ENCODE results near the gene TTLL12.
A peak's percentile ranks its signal among the peaks of the same experiment; 100 is the strongest.

Gene TTLL12

DNA sequence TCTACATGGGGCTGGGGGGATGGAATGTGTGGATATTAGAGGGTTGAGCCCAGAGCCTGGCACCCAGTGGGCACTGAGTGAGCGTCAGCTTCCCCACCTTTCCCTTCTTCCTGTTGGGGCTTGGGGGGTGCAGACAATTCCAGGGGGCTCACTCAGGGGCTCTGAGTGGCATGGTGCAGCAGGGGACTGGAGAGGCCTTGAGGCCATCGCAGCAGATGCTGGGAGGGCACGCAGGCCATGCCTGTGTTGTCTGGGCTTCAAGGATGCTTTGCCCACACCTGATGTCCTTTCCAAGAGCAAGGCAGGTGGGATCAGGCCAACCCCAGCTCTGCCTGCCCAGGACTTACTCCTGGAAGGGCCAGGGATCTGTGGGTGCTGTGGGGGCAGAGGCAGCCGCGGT is 11.2 kb upstream of the TTLL12 start:
- DNase-seq, result no peak

DNA sequence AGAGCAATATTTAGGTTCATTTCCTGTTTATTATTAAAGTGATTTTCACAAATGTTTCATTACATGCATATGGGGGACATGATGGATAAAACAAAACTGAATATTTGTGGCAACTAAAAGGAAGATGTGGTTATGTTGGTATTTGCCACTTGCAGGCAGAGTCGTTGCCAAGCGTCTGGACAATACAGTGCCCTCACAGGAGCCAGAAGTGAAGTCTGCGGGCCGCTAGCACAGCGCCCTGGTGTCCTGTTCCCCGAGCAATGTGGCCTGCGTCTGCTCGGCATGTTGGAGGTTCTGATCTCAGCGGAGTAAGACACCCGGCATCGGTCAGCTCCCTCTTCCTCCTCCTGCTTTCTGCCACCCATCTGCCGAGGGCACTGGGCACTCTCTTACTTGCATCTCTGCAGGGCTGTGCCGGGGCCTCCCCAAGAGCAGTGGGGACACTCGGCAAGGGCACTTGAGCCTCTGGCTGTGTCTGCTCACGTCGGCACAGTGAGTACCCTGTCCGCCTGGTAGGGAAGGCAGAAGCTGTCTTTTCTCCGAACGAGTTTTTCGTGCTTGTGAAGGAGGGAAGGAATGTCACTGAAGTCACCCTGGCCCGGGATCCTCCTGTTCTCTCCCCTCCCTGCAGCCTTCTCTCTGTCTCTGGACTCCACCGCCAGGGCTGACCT is 10.5 kb upstream of the TTLL12 start:
- no peak for DNase-seq

GRCh38 chr22:43191831-43192230 is 4.9 kb upstream of the TTLL12 start:
- DNase-seq, result no peak

DNA sequence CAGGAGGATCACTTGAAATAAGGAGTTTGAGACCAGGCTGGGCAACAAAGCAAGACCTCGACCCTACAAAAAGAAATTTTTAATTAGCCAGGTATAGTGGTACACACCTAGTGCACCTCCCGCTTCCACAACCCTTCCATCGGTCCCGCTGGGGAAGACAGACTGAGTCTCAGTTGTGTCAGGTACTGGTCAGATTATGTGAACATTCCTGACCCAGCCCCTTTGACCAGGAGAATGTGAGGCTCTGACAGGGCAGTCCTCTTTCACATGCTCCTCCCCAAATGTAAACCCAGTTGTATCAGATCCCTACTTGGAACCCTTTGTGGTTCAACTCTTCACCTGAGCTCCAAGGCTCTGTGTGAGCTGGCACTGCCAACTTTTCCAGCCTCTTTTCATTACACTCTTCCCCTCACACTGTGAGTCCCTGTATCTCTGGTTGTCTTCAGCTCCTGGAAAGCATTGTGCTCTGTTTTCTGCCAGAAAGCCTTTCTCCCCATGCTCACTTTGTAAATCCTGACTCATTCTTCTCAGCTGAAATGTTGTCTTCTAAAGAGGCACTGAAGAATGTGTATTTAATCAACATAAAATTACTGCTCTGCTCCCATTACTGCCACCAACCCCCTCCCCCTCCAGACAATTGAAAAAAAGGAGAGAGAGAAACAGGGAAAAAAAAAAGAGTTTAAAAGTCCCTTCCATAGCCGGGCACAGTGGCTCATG is 2.1 kb upstream of the TTLL12 start:
- DNase-seq, result no peak

DNA sequence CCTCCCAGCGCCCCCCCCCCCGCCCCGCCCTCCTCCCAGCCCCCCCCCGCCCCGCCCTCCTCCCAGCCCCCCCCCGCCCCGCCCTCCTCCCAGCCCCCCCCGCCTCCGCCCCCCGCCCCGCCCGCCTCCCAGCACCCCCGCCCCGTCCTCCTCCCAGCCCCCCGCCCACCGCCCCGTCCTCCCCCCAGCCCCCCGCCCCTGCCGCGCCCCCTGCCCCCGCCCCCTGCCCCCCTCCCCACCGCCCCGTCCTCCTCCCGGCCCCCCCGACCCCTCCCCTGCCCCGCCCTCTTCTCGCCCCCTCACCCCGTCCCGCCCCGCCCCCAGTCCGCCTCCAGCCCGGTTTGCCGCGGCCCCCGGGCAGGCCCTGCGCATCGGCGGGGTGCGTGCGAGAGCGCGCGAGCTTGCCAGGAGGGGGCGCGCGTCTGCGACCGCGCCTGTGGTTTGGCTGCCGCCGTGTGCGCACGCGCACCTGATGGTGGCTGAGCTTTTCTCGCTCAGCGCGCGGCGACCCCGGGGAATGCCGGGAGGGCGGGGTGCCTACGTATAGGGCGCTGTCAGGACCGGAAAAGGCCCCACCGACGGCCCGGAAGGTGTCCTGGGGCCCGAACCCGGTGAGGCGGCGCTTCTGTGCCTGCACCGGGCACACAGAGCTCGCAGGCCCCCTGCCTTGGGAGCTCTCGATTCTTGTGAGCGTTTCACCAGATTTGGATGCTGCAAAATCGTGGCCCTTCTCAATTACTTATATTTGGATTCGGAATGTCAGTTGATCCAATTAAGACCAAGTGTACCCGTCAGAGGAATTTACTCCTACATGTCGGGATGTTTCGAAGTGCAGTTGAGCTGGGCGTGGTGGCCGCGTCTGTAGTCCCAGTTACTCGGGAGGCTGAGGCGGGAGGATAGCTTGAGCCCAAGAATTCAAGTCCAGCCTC is 501 bp upstream of the TTLL12 start:
- peak; percentile 79 to 87 for DNase-seq

- DNase-seq, result no peak
Measured at GRCh38 chr22:43185860-43186261, 1.1 kb downstream of the TTLL12 start.

DNA sequence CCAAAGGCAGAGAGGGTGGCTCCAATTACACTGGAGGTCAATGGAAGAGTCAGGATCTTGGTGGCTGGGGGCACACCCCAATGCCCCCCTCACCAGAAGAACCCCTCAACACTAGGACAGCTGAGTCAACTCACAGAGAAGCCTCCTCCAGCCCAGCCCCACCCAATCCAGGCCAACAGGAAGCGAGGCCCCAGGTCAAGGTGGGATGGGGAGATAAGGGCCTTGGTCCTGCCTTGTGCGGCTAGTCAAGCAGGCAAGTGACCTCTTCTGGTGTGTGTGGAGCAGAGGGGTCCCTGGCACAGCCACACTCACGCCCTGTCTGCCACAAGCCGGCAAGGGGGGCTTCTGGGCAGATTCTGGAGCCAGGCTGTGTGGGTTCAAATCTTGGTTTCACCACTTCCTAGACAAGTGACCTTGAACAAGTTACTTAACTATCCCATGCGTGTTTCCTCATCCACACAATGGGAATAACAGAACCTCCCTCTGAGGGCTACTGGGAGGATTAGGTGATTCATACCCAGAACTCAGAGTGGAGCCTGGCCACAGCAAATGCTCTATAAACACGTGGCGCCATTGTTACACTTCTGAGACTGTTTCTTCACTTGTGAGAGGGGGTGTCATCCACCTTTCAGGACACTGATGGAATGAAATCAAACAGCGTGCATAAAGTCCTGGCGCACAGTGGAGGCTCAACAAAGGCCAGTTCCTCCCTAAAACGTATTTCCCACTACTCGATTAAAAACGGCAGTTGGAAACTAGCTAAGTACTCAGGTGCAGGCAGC is 3.2 kb downstream of the TTLL12 start:
- no peak for DNase-seq

- no peak for DNase-seq
Measured at GRCh38 chr22:43182726-43183125, 4.2 kb downstream of the TTLL12 start.

DNA sequence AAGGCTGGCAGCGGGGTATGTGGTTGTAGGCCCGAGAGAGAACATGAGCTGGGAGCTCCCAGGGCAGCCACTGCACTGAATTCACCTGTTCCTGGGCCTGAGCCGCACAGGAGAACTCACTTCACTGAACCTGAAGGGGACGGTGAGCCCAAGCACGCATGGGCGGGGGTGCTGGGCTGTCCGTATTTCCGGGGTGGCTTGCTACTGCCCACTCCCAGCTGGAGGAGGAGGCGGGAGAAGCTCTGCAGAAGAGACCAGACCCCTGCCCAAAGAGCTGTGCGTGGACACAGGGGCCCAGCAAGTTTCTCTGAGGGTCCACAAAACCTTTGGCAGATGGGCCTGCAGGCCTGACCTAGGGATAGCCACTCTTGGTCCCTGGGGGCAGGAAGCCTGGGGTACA is 4.8 kb downstream of the TTLL12 start:
- DNase-seq, result no peak

GRCh38 chr22:43181321-43182076 is 5.4 kb downstream of the TTLL12 start:
- no peak for DNase-seq

DNA sequence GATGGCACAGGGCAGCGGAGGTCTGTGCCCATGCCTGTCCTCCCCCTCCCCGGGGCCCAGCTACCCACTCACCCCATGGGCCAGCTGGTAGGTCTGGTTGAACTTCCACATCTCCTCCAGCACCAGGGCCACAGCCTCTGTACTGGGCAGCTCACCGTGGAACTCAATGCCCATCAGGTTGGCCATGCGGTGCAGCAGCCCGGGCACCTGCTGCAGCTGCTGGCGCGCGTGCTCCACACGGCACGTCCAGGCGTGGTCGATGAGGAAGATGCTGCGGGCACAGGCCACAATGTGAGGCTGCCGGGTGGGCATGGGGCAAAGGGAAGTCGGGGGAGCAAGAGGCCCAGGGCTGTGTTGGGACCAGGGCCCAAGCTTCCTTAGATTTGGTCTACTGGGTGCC is 6.3 kb downstream of the TTLL12 start:
- DNase-seq, result no peak

GRCh38 chr22:43179911-43180195 is 7.1 kb downstream of the TTLL12 start:
- no peak for DNase-seq

GRCh38 chr22:43179146-43179910 is 7.6 kb downstream of the TTLL12 start:
- no peak for DNase-seq

- no peak for DNase-seq
Measured at GRCh38 chr22:43177479-43177878, 9.5 kb downstream of the TTLL12 start.

DNA sequence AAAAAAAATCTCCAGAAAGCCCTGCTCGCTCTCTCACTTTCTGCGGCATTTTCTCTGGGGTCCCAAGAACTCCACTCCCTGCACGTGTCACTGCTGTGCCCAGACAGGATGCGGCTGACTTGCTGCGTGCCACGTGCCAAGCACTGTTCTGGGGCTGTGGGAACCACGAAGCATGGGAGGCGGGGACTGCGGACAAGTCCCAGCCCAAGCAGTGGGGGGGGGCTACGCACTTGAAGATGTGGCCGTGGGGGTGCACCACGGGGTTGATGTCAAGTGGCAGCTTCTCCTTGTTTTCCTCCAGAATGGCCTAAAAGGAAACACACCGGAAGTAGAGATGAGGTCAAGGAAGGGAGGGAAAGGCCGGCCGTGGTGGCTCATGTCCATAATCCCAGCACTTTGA is 10.8 kb downstream of the TTLL12 start:
- no peak for DNase-seq

DNA sequence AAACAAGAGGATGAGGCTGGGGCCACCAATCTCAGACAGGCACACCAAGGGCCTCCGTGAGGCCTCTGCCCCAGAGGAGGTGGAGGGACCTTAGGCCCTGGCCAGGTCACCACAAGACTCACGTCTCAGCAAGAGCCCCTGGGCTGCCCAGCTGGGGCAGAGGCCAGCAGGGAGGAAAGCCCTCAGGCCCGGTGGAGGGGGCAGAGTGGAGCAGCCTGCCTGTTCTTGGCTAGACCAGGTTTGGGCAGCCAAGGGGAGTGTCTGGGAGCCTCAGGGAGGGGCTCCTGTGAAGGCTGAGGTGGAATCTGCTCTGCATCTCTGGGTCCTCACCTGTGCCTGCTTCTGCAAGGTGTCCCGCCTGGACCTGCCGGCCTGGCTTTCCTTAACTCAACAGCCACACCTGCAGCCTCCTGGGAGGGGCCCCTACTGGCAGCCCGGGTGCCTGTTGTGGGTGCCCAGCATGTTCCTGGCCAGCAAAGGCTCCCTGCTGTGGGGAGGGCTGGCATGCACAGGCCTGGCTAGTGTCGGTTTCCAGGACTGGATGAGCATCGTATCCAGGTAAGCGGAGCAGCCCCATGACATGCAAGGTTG is 11.9 kb downstream of the TTLL12 start:
- DNase-seq, result no peak

GRCh38 chr22:43173976-43174720 is 12.8 kb downstream of the TTLL12 start:
- no peak for DNase-seq

- DNase-seq, result no peak
Measured at GRCh38 chr22:43173566-43173965, 13.4 kb downstream of the TTLL12 start.

DNA sequence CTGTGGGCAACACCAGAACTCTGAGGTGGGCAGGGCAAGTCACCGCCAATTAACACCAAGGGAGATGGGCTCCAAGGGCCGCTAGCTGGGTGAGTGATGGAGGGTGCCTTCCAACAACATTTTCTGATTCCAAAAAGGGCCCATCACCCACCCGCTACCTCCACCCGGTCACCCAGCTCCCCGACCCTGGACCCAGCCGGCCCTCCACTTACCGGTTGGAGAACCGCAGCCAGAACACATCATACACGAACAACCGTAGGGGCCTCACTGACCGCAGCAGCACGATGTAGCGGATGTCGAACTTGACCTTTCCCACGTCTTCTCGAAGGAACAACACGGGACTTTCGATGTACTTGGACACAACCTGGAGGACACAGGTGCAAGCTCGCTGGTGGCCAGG is 14.7 kb downstream of the TTLL12 start:
- no peak for DNase-seq

GRCh38 chr22:43171607-43172006 is 15.3 kb downstream of the TTLL12 start:
- no peak for DNase-seq
